GM18873 (cell line): ENCODE data around the gene SH3RF3.

Source experiments
- ATAC-seq: cut with Tn5 transposase; IDR thresholded peaks from one replicate; pipeline ENCODE4 v1.9.1; 2021; ENCODE audit warnings: mild to moderate bottlenecking, moderate library complexity, moderate number of reproducible peaks; ENCODE audit not compliant: unreplicated experiment, low FRiP score

The SH3RF3 gene

GRCh38 chr2:109271920-109272319 lies 142.9 kb downstream of the SH3RF3 start:
- no peak for ATAC-seq

- no peak for ATAC-seq
Measured at GRCh38 chr2:109272461-109272860, 143.5 kb downstream of the SH3RF3 start.

GRCh38 chr2:109275120-109276012 lies 146.4 kb downstream of the SH3RF3 start:
- ATAC-seq: no peak

- ATAC-seq: no peak
Measured at GRCh38 chr2:109277406-109277805, 148.4 kb downstream of the SH3RF3 start.

- no peak for ATAC-seq
Measured at GRCh38 chr2:109279243-109279860, 150.3 kb downstream of the SH3RF3 start.

- ATAC-seq: no peak
Measured at GRCh38 chr2:109280804-109281203, 151.8 kb downstream of the SH3RF3 start.

GRCh38 chr2:109282360-109282759 lies 153.4 kb downstream of the SH3RF3 start:
- ATAC-seq: no peak

GRCh38 chr2:109282865-109283264 lies 153.9 kb downstream of the SH3RF3 start:
- ATAC-seq: no peak

GRCh38 chr2:109284826-109285225 lies 155.8 kb downstream of the SH3RF3 start:
- no peak for ATAC-seq

- no peak for ATAC-seq
Measured at GRCh38 chr2:109285244-109285651, 156.2 kb downstream of the SH3RF3 start.

- no peak for ATAC-seq
Measured at GRCh38 chr2:109287413-109287812, 158.4 kb downstream of the SH3RF3 start.

- ATAC-seq: no peak
Measured at GRCh38 chr2:109287838-109288237, 158.8 kb downstream of the SH3RF3 start.

GRCh38 chr2:109288544-109289368 lies 159.8 kb downstream of the SH3RF3 start:
- ATAC-seq: no peak

- ATAC-seq: no peak
Measured at GRCh38 chr2:109289504-109290222, 160.7 kb downstream of the SH3RF3 start.

GRCh38 chr2:109290887-109291643 lies 162.1 kb downstream of the SH3RF3 start:
- no peak for ATAC-seq

GRCh38 chr2:109292386-109292785 lies 163.4 kb downstream of the SH3RF3 start:
- ATAC-seq: no peak

GRCh38 chr2:109293663-109294062 lies 164.7 kb downstream of the SH3RF3 start:
- ATAC-seq: no peak

GRCh38 chr2:109294523-109294922 lies 165.5 kb downstream of the SH3RF3 start:
- no peak for ATAC-seq

GRCh38 chr2:109295070-109295780 lies 166.2 kb downstream of the SH3RF3 start:
- no peak for ATAC-seq
